ENCODE measurements around the gene KLF15.

DNA sequence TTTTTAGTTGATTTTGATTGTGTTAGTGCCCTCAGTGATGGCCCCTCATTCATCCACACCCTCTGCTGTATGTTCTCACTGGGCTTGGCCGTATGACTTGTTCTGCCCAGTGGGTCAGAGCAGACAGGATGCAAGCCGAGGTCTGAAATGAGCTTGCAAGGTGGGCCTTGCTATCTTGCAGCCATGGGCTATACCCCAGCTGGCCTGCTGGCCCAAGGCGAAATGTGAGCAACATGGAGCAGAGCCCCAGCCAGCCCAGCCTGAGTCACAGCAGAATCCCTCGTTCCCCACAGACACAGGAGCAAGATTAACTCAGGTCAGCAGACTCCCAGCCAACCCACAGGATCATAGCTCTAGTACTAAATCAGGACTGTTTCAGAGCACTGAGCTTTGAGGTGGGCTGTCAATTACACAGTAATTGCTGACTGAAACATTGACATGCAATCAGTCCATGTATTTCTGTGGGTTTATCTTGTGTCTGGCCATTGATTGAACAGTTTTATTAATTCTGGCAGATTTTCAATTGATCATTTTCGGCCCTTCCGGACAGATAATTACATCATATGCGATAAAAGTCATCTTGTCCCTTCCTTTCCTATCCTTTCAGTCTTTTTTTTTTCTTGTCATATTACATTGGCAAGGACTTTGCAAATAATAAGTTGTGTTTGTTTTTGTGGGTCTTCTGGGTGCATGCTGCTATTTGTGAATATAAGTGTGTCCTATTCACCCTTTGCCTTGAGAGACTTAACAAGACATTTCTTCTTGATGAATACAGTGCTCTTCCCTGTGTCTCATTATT is 27.1 kb downstream of the KLF15 start:
- TF ChIP-seq TAF1 (IDR thresholded peaks at IDR 0.05; ENCODE audit: borderline replicate concordance, insufficient read depth, low read length) (no peak), POLR2AphosphoS5 (IDR thresholded peaks at IDR 0.05; ENCODE audit: low read depth, low read length) (no peak), SIN3A (IDR thresholded peaks at IDR 0.05; ENCODE audit: borderline replicate concordance, insufficient read depth, low read length) (no peak)
- TF ChIP-seq, protein P1, sequence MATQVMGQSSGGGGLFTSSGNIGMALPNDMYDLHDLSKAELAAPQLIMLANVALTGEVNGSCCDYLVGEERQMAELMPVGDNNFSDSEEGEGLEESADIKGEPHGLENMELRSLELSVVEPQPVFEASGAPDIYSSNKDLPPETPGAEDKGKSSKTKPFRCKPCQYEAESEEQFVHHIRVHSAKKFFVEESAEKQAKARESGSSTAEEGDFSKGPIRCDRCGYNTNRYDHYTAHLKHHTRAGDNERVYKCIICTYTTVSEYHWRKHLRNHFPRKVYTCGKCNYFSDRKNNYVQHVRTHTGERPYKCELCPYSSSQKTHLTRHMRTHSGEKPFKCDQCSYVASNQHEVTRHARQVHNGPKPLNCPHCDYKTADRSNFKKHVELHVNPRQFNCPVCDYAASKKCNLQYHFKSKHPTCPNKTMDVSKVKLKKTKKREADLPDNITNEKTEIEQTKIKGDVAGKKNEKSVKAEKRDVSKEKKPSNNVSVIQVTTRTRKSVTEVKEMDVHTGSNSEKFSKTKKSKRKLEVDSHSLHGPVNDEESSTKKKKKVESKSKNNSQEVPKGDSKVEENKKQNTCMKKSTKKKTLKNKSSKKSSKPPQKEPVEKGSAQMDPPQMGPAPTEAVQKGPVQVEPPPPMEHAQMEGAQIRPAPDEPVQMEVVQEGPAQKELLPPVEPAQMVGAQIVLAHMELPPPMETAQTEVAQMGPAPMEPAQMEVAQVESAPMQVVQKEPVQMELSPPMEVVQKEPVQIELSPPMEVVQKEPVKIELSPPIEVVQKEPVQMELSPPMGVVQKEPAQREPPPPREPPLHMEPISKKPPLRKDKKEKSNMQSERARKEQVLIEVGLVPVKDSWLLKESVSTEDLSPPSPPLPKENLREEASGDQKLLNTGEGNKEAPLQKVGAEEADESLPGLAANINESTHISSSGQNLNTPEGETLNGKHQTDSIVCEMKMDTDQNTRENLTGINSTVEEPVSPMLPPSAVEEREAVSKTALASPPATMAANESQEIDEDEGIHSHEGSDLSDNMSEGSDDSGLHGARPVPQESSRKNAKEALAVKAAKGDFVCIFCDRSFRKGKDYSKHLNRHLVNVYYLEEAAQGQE (IDR thresholded peaks at IDR 0.05; ENCODE audit: insufficient read depth in 1 of 2, low read depth in 2 of 2, low read length in 2 of 2): no peak

Data from PFSK-1 (cell line).